Activated T-cell treated with anti-CD3 and anti-CD28 coated beads, Interleukin-2, amount 50 U/mL, for 24 hours (primary cell): ENCODE data around the gene CACNA1C.
A peak's percentile ranks its signal among the peaks of the same experiment; 100 is the strongest.

ENCODE experiments used
- DNase-seq: peaks from one replicate; pipeline ENCODE4 v3.0.0-alpha.2; 2020
- H3K27ac Mint-ChIP-seq: 2 replicates; pipeline ENCODE4 v1.8.0; 2020; ENCODE audit warnings: mild to moderate bottlenecking, mixed read lengths
- H3K27me3 Mint-ChIP-seq: 2 replicates; pipeline ENCODE4 v1.8.0; 2020; ENCODE audit warnings: mixed read lengths
- H3K36me3 Mint-ChIP-seq: 2 replicates; pipeline ENCODE4 v1.8.0; 2020; ENCODE audit warnings: low read depth, mixed read lengths
- H3K4me1 Mint-ChIP-seq: 2 replicates; pipeline ENCODE4 v1.8.0; 2020; ENCODE audit warnings: low read depth, mixed read lengths
- H3K4me3 Mint-ChIP-seq: 2 replicates; pipeline ENCODE4 v1.8.0; 2020; ENCODE audit warnings: mild to moderate bottlenecking, moderate library complexity, mixed read lengths
- H3K9me3 Mint-ChIP-seq: 2 replicates; pipeline ENCODE4 v1.8.0; 2020; ENCODE audit warnings: mixed read lengths

Gene CACNA1C

DNA sequence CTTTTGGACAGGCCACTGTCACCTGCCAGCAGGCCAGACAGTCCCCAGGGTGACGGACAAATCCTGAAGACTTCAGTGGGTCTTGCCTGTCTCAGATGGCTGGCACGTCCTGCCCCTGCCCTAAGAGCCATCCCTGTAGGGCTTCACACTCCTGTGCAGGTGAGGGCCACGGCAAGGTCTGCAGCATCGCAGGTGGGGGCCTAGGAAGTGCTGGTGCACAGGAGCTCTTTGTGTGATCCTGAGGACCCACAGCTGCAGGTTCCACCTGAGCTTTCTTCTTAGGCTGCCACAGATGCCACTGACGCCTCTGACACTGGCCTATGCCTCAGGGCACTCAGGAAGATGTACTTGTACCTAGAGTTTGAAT, 633.5 kb downstream of the CACNA1C start:
- Mint-ChIP-seq H3K36me3 (no peaks in the 10 kb centered on the region), H3K27me3 (no peaks in the 10 kb centered on the region), H3K4me3 (no peak overlapping the region), H3K9me3 (no peaks in the 10 kb centered on the region), H3K27ac (no peak overlapping the region), H3K4me1 (peaks cover 31% of the 10 kb centered on the region)
- DNase-seq, result no peak

DNA sequence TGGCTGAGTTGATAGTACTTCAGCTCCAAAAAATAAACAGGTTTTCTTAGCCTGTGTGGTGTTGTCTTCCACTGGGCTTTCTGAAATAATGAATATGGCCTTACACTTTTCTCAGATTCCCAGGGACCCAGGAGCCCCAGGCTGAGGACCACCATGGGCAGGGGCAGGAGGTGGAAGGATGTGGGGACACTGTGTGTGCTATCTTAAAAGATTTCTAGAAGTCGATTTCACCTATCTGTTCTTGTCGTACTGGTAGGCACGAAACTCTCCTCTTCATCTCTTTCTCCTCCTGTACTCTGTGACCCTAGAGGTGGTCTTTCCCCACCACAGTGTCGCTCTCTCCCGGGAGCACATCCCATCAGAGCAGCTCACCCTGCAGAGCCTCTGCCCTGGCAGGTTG, 634.3 kb downstream of the CACNA1C start:
- no peak for DNase-seq
- Mint-ChIP-seq H3K27me3 (no peaks in the 10 kb centered on the region), H3K27ac (no peak overlapping the region), H3K4me1 (peaks cover 35% of the 10 kb centered on the region), H3K36me3 (peaks cover 2% of the 10 kb centered on the region), H3K9me3 (no peaks in the 10 kb centered on the region), H3K4me3 (no peak overlapping the region)

GRCh38 chr12:2687726-2688125, 634.9 kb downstream of the CACNA1C start:
- H3K4me1 Mint-ChIP-seq, result peaks cover 38% of the 10 kb centered on the region
- no peak overlapping the region for H3K27ac Mint-ChIP-seq
- no peaks in the 10 kb centered on the region for H3K27me3 Mint-ChIP-seq
- no peak for DNase-seq
- H3K36me3 Mint-ChIP-seq, result peaks cover 2% of the 10 kb centered on the region
- H3K4me3 Mint-ChIP-seq, result no peak overlapping the region
- H3K9me3 Mint-ChIP-seq, result no peaks in the 10 kb centered on the region

GRCh38 chr12:2688381-2688931, 635.7 kb downstream of the CACNA1C start:
- peaks cover 37% of the 10 kb centered on the region for H3K4me1 Mint-ChIP-seq
- no peaks in the 10 kb centered on the region for H3K27me3 Mint-ChIP-seq
- H3K9me3 Mint-ChIP-seq, result no peaks in the 10 kb centered on the region
- peaks cover 2% of the 10 kb centered on the region for H3K36me3 Mint-ChIP-seq
- no peak for DNase-seq
- H3K4me3 Mint-ChIP-seq, result no peak overlapping the region
- H3K27ac Mint-ChIP-seq, result no peak overlapping the region

DNA sequence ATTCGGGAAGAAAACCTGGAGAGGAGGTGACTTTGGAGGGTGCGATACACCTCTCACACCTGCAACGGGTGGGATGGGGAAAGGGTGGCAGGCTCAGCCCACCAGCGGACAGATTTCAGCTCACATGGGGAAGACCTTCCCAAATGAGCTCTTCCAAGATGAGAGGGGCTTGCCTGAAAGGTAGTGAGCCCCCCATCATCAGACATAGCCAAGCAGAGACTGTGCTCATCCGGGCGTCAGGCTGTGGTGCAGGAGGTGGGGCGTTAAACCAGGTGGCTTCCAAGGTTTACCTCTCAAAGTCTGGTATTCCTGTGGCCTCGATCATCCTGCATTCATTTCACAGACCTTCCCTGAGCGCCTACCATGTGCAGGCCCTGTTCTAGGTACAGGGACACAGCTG, 636.6 kb downstream of the CACNA1C start:
- peaks cover 39% of the 10 kb centered on the region for H3K4me1 Mint-ChIP-seq
- no peak for DNase-seq
- H3K9me3 Mint-ChIP-seq, result no peaks in the 10 kb centered on the region
- peaks cover 3% of the 10 kb centered on the region for H3K27me3 Mint-ChIP-seq
- peak overlapping the region; percentile 13 for H3K4me3 Mint-ChIP-seq
- H3K36me3 Mint-ChIP-seq, result peaks cover 2% of the 10 kb centered on the region
- no peak overlapping the region for H3K27ac Mint-ChIP-seq

DNA sequence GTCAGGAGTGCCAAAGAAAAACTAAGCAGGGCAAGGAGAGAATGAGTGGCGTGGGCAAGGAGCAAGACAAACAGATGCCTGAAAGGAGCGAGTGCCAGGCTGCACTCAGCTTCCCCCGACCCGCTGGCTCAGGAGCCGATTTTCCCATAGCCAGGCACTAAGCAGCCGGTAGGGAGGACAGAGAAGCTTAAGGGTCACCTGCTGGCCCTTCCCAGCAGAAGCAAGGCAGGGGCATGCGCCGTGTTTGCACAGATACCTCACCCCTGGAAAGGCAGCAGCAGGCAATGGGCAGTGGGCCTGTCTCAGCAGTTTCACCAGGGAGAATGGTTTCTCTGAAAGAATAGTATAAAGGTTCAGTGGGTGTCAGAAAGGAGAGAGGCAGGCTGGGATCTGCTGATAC, 637.1 kb downstream of the CACNA1C start:
- no peak overlapping the region for H3K27ac Mint-ChIP-seq

DNA sequence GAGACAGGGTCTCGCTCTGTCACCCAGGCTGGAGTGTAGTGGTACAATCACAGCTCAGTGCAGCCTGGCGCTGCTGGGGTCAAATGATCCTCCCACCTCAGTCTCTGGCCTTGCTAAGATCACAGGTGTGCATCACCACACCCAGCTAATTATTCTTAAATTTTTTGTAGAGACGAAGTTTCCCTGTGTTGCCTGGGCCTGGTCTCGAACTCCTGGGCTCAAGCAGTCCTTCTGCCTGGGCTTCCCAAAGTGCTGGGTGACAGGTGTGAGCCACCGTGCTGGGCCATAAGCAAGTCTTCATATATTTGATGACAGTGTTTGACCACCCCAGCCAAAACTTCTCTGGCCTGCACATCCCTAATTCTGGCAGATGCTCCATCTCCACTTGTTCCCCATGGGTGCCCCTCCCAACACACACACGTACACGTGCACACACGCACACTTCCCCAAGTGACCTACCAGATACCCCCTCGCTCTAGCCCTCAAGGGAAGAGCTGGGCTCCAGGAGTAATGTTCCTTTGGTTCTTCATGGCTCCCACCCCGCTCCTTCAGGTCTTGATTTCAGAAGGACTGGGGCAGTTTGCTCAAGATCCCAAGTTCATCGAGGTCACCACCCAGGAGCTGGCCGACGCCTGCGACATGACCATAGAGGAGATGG, 637.7 kb downstream of the CACNA1C start:
- peaks cover 2% of the 10 kb centered on the region for H3K36me3 Mint-ChIP-seq
- peaks cover 39% of the 10 kb centered on the region for H3K4me1 Mint-ChIP-seq
- H3K9me3 Mint-ChIP-seq, result no peaks in the 10 kb centered on the region
- peak overlapping the region; percentile 81 for H3K4me3 Mint-ChIP-seq
- peaks cover 10% of the 10 kb centered on the region for H3K27me3 Mint-ChIP-seq
- H3K27ac Mint-ChIP-seq, result peak overlapping the region; percentile 88
- DNase-seq, result no peak

More for the DNA sequence above, 637.1 kb downstream of the CACNA1C start:
- Mint-ChIP-seq H3K9me3 (no peaks in the 10 kb centered on the region), H3K4me3 (peak overlapping the region; percentile 81), H3K36me3 (peaks cover 2% of the 10 kb centered on the region), H3K4me1 (peaks cover 39% of the 10 kb centered on the region), H3K27me3 (peaks cover 8% of the 10 kb centered on the region)
- DNase-seq, result no peak

GRCh38 chr12:2691006-2691344, 638.2 kb downstream of the CACNA1C start:
- DNase-seq, result peak; percentile 72
- Mint-ChIP-seq H3K4me1 (peaks cover 39% of the 10 kb centered on the region), H3K4me3 (peak overlapping the region; percentile 81)

GRCh38 chr12:2691345-2692071, 638.7 kb downstream of the CACNA1C start:
- peak; percentile 77 for DNase-seq
- Mint-ChIP-seq H3K4me1 (peaks cover 39% of the 10 kb centered on the region), H3K36me3 (peaks cover 2% of the 10 kb centered on the region), H3K9me3 (no peaks in the 10 kb centered on the region), H3K4me3 (peak overlapping the region; percentile 86), H3K27ac (peak overlapping the region; percentile 92), H3K27me3 (peaks cover 16% of the 10 kb centered on the region)

More at GRCh38 chr12:2691006-2691344, 638.2 kb downstream of the CACNA1C start:
- peaks cover 13% of the 10 kb centered on the region for H3K27me3 Mint-ChIP-seq
- peak overlapping the region; percentile 88 for H3K27ac Mint-ChIP-seq
- H3K36me3 Mint-ChIP-seq, result peaks cover 2% of the 10 kb centered on the region
- no peaks in the 10 kb centered on the region for H3K9me3 Mint-ChIP-seq

DNA sequence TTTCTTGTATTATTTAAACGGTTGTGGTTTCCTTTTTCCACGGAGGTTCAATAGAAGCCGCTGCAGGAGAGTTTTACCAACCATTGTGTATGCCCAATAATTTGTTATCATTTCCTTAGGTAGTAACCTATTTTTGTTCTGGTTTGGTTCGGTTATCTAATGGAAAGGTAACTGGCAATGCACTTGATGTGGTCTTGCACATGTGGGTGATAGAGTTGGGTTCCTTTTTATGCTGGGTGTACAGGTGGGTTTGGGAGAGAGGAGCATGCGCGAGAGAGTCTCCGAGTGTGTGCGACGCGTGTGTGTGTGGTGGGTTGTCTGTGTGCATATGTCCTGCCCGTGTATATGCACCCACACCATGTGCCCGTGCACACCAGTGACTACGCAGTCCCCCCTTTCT, 639.3 kb downstream of the CACNA1C start:
- Mint-ChIP-seq H3K27me3 (peaks cover 22% of the 10 kb centered on the region), H3K4me3 (peak overlapping the region; percentile 86), H3K36me3 (peaks cover 2% of the 10 kb centered on the region), H3K27ac (peak overlapping the region; percentile 92), H3K9me3 (no peaks in the 10 kb centered on the region), H3K4me1 (peaks cover 39% of the 10 kb centered on the region)
- DNase-seq, result no peak

- Mint-ChIP-seq H3K4me1 (peaks cover 39% of the 10 kb centered on the region), H3K27ac (peak overlapping the region; percentile 31), H3K4me3 (no peak overlapping the region), H3K27me3 (peaks cover 27% of the 10 kb centered on the region), H3K36me3 (peaks cover 2% of the 10 kb centered on the region), H3K9me3 (no peaks in the 10 kb centered on the region)
- no peak for DNase-seq
These were observed 640.6 kb downstream of the CACNA1C start for GRCh38 chr12:2693244-2693860.

DNA sequence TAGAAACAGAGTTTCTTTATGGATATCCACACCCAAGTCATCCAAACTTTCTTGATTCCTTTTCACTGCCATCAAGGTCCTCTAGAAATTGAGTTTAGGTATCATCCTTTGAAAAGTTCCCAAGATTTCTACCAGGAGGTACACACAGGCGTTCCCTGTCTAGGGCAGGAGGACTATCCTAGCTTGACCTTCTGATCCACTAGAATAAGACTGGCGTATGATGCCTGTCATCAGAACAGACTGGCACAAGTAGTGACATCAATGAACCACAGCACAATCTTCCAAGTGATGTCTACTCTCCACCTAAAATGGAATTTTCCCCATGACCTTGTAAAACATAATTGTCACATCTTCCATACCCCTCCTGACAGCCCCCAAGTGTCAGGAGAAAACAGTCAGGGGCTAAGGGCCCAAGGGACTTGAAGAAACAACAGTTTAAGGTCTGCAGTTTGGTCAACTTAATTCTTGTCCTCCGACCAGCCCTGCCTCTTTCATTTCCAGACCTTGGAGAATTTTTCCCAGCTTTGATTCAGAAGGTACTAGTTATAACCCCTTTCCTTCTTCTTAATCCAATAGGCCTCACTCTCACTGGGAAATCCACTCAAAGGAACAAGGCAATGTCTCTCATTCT, 641.3 kb downstream of the CACNA1C start:
- no peak overlapping the region for H3K4me3 Mint-ChIP-seq
- no peak for DNase-seq
- no peak overlapping the region for H3K27ac Mint-ChIP-seq
- peaks cover 37% of the 10 kb centered on the region for H3K4me1 Mint-ChIP-seq
- H3K27me3 Mint-ChIP-seq, result peaks cover 31% of the 10 kb centered on the region
- H3K9me3 Mint-ChIP-seq, result no peaks in the 10 kb centered on the region
- peaks cover 2% of the 10 kb centered on the region for H3K36me3 Mint-ChIP-seq

DNA sequence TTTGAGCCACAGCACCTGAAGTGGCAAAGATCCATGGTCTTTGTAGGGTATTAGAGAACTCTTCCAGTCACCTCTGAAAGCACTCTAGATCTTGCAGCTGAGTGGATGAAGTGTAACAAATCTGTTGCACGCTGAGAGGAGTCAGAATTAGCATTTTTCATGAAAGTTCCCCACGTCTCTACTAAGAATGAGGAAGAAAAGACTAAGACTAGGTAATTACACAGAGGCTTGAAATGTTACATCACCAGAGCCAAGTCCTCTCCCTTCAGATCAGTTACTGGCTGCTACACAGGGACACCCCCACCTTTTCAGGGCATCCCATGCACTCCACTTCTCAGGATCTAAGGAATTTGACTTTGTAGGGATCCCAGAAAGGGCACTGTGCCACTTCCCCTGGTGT, 643.3 kb downstream of the CACNA1C start:
- H3K27ac Mint-ChIP-seq, result no peak overlapping the region
- no peaks in the 10 kb centered on the region for H3K9me3 Mint-ChIP-seq
- H3K36me3 Mint-ChIP-seq, result peaks cover 2% of the 10 kb centered on the region
- no peak overlapping the region for H3K4me3 Mint-ChIP-seq
- peaks cover 19% of the 10 kb centered on the region for H3K4me1 Mint-ChIP-seq
- peaks cover 42% of the 10 kb centered on the region for H3K27me3 Mint-ChIP-seq
- no peak for DNase-seq

DNA sequence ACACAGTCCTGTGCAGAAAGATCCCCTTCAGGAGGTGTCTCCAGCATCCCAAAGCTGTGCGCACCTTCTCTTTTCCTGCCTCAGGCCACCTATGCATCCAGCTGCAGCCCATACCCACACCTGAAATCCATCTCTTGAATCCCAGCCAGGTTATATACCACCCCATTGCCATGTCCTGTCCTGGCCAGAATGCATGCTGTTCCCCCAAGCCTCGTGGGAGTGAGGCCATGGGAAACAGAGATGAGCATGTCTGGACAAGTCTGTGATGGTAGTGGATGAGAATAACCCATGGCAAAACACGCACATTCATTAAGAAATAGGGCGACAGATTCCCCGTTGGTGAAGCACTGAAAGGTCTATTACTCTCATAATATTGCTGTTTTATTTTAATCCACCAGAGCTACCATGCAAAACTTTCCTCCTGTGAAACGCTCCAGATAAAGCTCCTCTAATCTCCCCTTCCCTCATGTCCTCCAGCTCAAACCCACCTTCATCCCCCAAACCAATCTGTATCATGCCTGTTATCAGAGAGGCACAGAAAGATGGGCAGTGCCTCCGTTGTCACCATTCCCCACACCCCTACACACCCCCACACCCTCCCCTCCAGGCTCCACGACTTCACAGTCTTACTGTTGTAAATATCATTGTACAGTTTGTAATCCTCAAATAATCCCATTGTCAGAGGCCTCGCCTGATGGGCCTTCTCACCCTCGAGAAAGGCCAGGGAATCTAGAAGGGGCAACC, 644.4 kb downstream of the CACNA1C start:
- peaks cover 48% of the 10 kb centered on the region for H3K27me3 Mint-ChIP-seq
- H3K36me3 Mint-ChIP-seq, result no peaks in the 10 kb centered on the region
- no peak overlapping the region for H3K4me3 Mint-ChIP-seq
- no peak for DNase-seq
- H3K27ac Mint-ChIP-seq, result no peak overlapping the region
- H3K4me1 Mint-ChIP-seq, result peaks cover 14% of the 10 kb centered on the region
- no peaks in the 10 kb centered on the region for H3K9me3 Mint-ChIP-seq
